GM19043 (cell line): Measurements from ENCODE around the gene AMPD1.
A peak's percentile ranks its signal among the peaks of the same experiment; 100 is the strongest.

ENCODE experiments used
- ATAC-seq: cut with Tn5 transposase; IDR thresholded peaks from one replicate; pipeline ENCODE4 v1.9.1; 2021; ENCODE audit warnings: low read depth; ENCODE audit not compliant: unreplicated experiment

The AMPD1 gene

GRCh38 chr1:114700036-114700600 lies 4.8 kb upstream of the AMPD1 start:
- no peak for ATAC-seq

- ATAC-seq: no peak
Measured at GRCh38 chr1:114696810-114697209, 1.5 kb upstream of the AMPD1 start.

GRCh38 chr1:114694540-114695310 lies 621 bp downstream of the AMPD1 start:
- ATAC-seq: no peak

GRCh38 chr1:114692947-114693346 lies 2.4 kb downstream of the AMPD1 start:
- no peak for ATAC-seq

- ATAC-seq: no peak
Measured at GRCh38 chr1:114691061-114691460, 4.3 kb downstream of the AMPD1 start.

GRCh38 chr1:114690148-114690547 lies 5.2 kb downstream of the AMPD1 start:
- ATAC-seq: no peak

GRCh38 chr1:114688526-114688925 lies 6.8 kb downstream of the AMPD1 start:
- no peak for ATAC-seq

- no peak for ATAC-seq
Measured at GRCh38 chr1:114685851-114686250, 9.5 kb downstream of the AMPD1 start.

- ATAC-seq: no peak
Measured at GRCh38 chr1:114677691-114678090, 17.7 kb downstream of the AMPD1 start.

GRCh38 chr1:114676115-114676514 lies 19.2 kb downstream of the AMPD1 start:
- no peak for ATAC-seq

GRCh38 chr1:114671939-114672275 lies 23.4 kb downstream of the AMPD1 start:
- no peak for ATAC-seq

- no peak for ATAC-seq
Measured at GRCh38 chr1:114671011-114671938, 24.1 kb downstream of the AMPD1 start.

GRCh38 chr1:114670083-114671010 lies 25.0 kb downstream of the AMPD1 start:
- ATAC-seq: peak; percentile 99

- peak; percentile 41 for ATAC-seq
Measured at GRCh38 chr1:114669562-114670082, 25.7 kb downstream of the AMPD1 start, which contains the start of gene DENND2C. DENND2C (minus strand) TSS chr1:114670049; CDS start chr1:114625984, 44,065 bp downstream.

GRCh38 chr1:114668784-114669561 lies 26.4 kb downstream of the AMPD1 start:
- ATAC-seq: no peak

- no peak for ATAC-seq
Measured at GRCh38 chr1:114668373-114668772, 27.0 kb downstream of the AMPD1 start.

GRCh38 chr1:114666954-114667353 lies 28.4 kb downstream of the AMPD1 start:
- no peak for ATAC-seq

GRCh38 chr1:114660238-114660637 lies 35.1 kb downstream of the AMPD1 start:
- no peak for ATAC-seq

GRCh38 chr1:114651893-114652292 lies 43.5 kb downstream of the AMPD1 start:
- ATAC-seq: no peak
